Retinal pigment epithelial cell (primary cell): ENCODE results near the gene FBLN1.

Source experiments
- DNase-seq: peaks from one replicate; pipeline ENCODE4 v3.0.0-alpha.2; 2010; ENCODE audit warnings: low read depth
- H3K4me3 ChIP-seq: 2 replicates; pipeline ENCODE4 v1.5.1; 2011; ENCODE audit warnings: mild to moderate bottlenecking, low read length, control low read depth, moderate library complexity
- CTCF ChIP-seq: conservative IDR thresholded peaks from 2 replicates; pipeline ENCODE4 v1.5.1; 2011; ENCODE audit warnings: low read depth, low read length, control low read depth, inconsistent platforms

FBLN1 gene

DNA sequence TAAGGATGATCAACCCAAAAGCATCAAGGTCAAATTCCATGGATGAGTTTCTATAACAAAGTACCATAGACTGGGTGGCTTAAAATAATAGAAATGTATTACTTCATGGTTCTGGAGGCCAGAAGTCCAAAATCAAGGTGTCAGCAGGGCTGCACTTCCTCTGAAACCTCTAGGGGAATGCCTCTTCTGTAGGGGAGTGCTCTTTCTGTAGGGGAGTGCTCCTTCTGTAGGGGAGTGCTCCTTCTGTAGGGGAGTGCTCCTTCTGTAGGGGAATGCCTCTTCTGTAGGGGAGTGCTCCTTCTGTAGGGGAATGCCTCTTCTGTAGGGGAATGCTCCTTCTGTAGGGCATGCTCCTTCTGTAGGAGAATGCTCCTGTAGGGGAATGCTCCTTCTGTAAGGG lies 65.5 kb downstream of the FBLN1 start:
- DNase-seq, result no peak
- no peak for TF ChIP-seq CTCF
- H3K4me3 ChIP-seq, result no peak overlapping the region

DNA sequence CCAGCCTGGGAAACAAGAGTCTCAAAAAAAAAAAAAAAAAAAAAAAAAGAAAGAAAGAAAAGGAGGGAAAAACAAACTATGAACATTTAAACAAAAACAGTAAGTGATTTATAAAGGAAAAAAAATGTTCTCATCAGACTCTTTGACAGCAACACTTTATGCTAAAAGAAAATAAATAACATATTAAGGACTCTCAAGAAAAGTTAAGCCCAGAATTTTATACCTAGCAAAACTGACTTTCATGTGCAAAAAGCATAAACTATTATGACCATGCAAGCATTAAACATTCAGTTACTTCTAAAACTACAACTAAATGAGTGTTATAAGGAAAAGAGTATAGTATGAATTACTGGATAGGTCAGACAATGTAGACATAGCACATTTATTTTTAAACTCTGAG lies 68.4 kb downstream of the FBLN1 start:
- DNase-seq, result no peak

GRCh38 chr22:45572444-45572843 lies 69.8 kb downstream of the FBLN1 start:
- TF ChIP-seq CTCF, result no peak
- no peak for DNase-seq
- no peak overlapping the region for H3K4me3 ChIP-seq

More for the DNA sequence above, 68.4 kb downstream of the FBLN1 start:
- H3K4me3 ChIP-seq, result no peak overlapping the region
- no peak for TF ChIP-seq CTCF

- TF ChIP-seq CTCF, result no peak
- no peak overlapping the region for H3K4me3 ChIP-seq
- no peak for DNase-seq
Measured at GRCh38 chr22:45574069-45574703, 71.5 kb downstream of the FBLN1 start.

GRCh38 chr22:45575173-45575572 lies 72.5 kb downstream of the FBLN1 start:
- TF ChIP-seq CTCF, result no peak
- no peak overlapping the region for H3K4me3 ChIP-seq
- no peak for DNase-seq

GRCh38 chr22:45575607-45576272 lies 73.1 kb downstream of the FBLN1 start:
- no peak overlapping the region for H3K4me3 ChIP-seq
- no peak for DNase-seq
- TF ChIP-seq CTCF, result no peak

- H3K4me3 ChIP-seq, result no peak overlapping the region
- no peak for TF ChIP-seq CTCF
- DNase-seq, result no peak
Measured at GRCh38 chr22:45576273-45576625, 73.6 kb downstream of the FBLN1 start.
